ENCODE data around the gene INPP1.
A peak's percentile ranks its signal among the peaks of the same experiment; 100 is the strongest.
"Not testable (repeated sequence)": the region's sequence is repeated elsewhere in the genome, so short reads cannot be mapped to it uniquely, and the experiment has no call there.

INPP1 gene

GRCh38 chr2:190343536-190344275 lies at the start of gene INPP1:
Gene INPP1 (plus strand): TSS chr2:190343589. CDS start chr2:190360103, 16,514 bp downstream.
- DNase-seq (ENCODE audit: low read depth in 2 of 2, low spot score in 1 of 2), result peak in 1 of 2 donors; percentile 18

GRCh38 chr2:190297880-190298279 lies 45.5 kb upstream of the INPP1 start:
- DNase-seq (ENCODE audit: low read depth in 2 of 2, low spot score in 1 of 2), result not testable (repeated sequence)

- DNase-seq (ENCODE audit: low read depth in 2 of 2, low spot score in 1 of 2), result no peak
Observed at GRCh38 chr2:190301032-190301431, 42.4 kb upstream of the INPP1 start.

- DNase-seq (ENCODE audit: low read depth in 2 of 2, low spot score in 1 of 2), result no peak
Observed at GRCh38 chr2:190302052-190302451, 41.3 kb upstream of the INPP1 start.

GRCh38 chr2:190303647-190304046 lies 39.7 kb upstream of the INPP1 start:
- DNase-seq (ENCODE audit: low read depth in 2 of 2, low spot score in 1 of 2), result no peak

GRCh38 chr2:190304404-190304803 lies 39.0 kb upstream of the INPP1 start:
- no peak for DNase-seq (ENCODE audit: low read depth in 2 of 2, low spot score in 1 of 2)

GRCh38 chr2:190308031-190308430 lies 35.4 kb upstream of the INPP1 start:
- no peak for DNase-seq (ENCODE audit: low read depth in 2 of 2, low spot score in 1 of 2)

GRCh38 chr2:190311893-190312634 lies 31.3 kb upstream of the INPP1 start:
- no peak for DNase-seq (ENCODE audit: low read depth in 2 of 2, low spot score in 1 of 2)

GRCh38 chr2:190312635-190313025 lies 30.8 kb upstream of the INPP1 start:
- DNase-seq (ENCODE audit: low read depth in 2 of 2, low spot score in 1 of 2), result not testable (repeated sequence)

- no peak for DNase-seq (ENCODE audit: low read depth in 2 of 2, low spot score in 1 of 2)
Observed at GRCh38 chr2:190313880-190314279, 29.5 kb upstream of the INPP1 start.

GRCh38 chr2:190315273-190315672 lies 28.1 kb upstream of the INPP1 start:
- no peak for DNase-seq (ENCODE audit: low read depth in 2 of 2, low spot score in 1 of 2)

- no peak for DNase-seq (ENCODE audit: low read depth in 2 of 2, low spot score in 1 of 2)
Observed at GRCh38 chr2:190318514-190318913, 24.9 kb upstream of the INPP1 start.

GRCh38 chr2:190318931-190319554 lies 24.3 kb upstream of the INPP1 start:
- no peak for DNase-seq (ENCODE audit: low read depth in 2 of 2, low spot score in 1 of 2)

GRCh38 chr2:190319555-190320498 lies 23.6 kb upstream of the INPP1 start, which contains the start of gene HIBCH:
Gene HIBCH (minus strand): TSS chr2:190319826. CDS start chr2:190319750, 76 bp downstream.
- peak; percentile 71 to 77 for DNase-seq (ENCODE audit: low read depth in 2 of 2, low spot score in 1 of 2)

- DNase-seq (ENCODE audit: low read depth in 2 of 2, low spot score in 1 of 2), result no peak
Observed at GRCh38 chr2:190320696-190321095, 22.7 kb upstream of the INPP1 start.

- no peak for DNase-seq (ENCODE audit: low read depth in 2 of 2, low spot score in 1 of 2)
Observed at GRCh38 chr2:190323406-190323805, 20.0 kb upstream of the INPP1 start.

GRCh38 chr2:190325588-190325987 lies 17.8 kb upstream of the INPP1 start:
- DNase-seq (ENCODE audit: low read depth in 2 of 2, low spot score in 1 of 2), result no peak

- no peak for DNase-seq (ENCODE audit: low read depth in 2 of 2, low spot score in 1 of 2)
Observed at GRCh38 chr2:190327867-190328572, 15.4 kb upstream of the INPP1 start.

- DNase-seq (ENCODE audit: low read depth in 2 of 2, low spot score in 1 of 2), result no peak
Observed at GRCh38 chr2:190328573-190329147, 14.7 kb upstream of the INPP1 start.

GRCh38 chr2:190333395-190333794 lies 10.0 kb upstream of the INPP1 start:
- DNase-seq (ENCODE audit: low read depth in 2 of 2, low spot score in 1 of 2), result no peak

All from stimulated activated CD8-positive, alpha-beta memory T cell treated with anti-CD3 and anti-CD28 coated beads, Interleukin-4, amount 100 ng/mL, for 4 hours (primary cell).